Stomach (tissue), 9 donors: ENCODE results near the gene C9orf78. TPM values are rescaled to one million over a fixed set of nuclear protein-coding genes. Genes with fewer than 3 reads are reported as not detected.

ENCODE experiments used
- DNase-seq, 2 donors: peaks; one replicate each; pipeline versions ENCODE4 v3.0.0 to v3.0.0-alpha.2; 2013 to 2019
- H3K27ac ChIP-seq, 5 donors: fragments of 200-600 bp in 4 of 5; sonication (generic) in 4 of 5; one replicate each; pipeline ENCODE4 v1.5.1; 2013 to 2019; ENCODE audit warnings: mild to moderate bottlenecking in 1 of 5, moderate library complexity in 1 of 5
- H3K27me3 ChIP-seq, 3 donors: fragments of 200-600 bp; sonication (generic); one replicate each; pipeline ENCODE4 v1.5.1; 2017 to 2019; ENCODE audit warnings: mixed run types in 1 of 3
- H3K36me3 ChIP-seq, 4 donors: fragments of 200-600 bp; sonication (generic); 1 replicate in 3 of 4; 2 replicates in 1 of 4; pipeline ENCODE4 v1.5.1; 2016 to 2019
- H3K4me1 ChIP-seq, 4 donors: fragments of 200-600 bp; sonication (generic); one replicate each; pipeline ENCODE4 v1.5.1; 2016 to 2019
- H3K4me3 ChIP-seq, 4 donors: fragments of 200-600 bp; sonication (generic) in 3 of 4; one replicate each; pipeline ENCODE4 v1.5.1; 2016 to 2019; ENCODE audit warnings: mild to moderate bottlenecking in 1 of 4
- H3K9me3 ChIP-seq, 4 donors: fragments of 200-600 bp; sonication (generic); one replicate each; pipeline ENCODE4 v1.5.1; 2016 to 2019
- CTCF ChIP-seq, 7 experiments: fragments of 450-650 bp in 4 of 7; fragments of 200-600 bp in 3 of 7; sonication (generic) in 3 of 7; IDR thresholded peaks; one replicate each; pipeline ENCODE4 v1.5.1; 2016 to 2019; ENCODE audit warnings: antibody characterized with exemption in 7 of 7, control low read depth in 2 of 7, mild to moderate bottlenecking in 1 of 7
- EP300 ChIP-seq: sonication (generic); formaldehyde crosslinking; IDR thresholded peaks from one replicate; pipeline ENCODE4 v1.6.1; 2017; ENCODE audit warnings: antibody characterized with exemption
- POLR2A ChIP-seq, 4 donors: fragments of 450-650 bp; IDR thresholded peaks; one replicate each; pipeline ENCODE4 v1.6.1; 2016; ENCODE audit warnings: antibody characterized with exemption in 4 of 4, control low read depth in 2 of 4, mild to moderate bottlenecking in 1 of 4, moderate library complexity in 1 of 4
- POLR2AphosphoS5 ChIP-seq, 3 donors: sonication (generic); formaldehyde crosslinking; IDR thresholded peaks; one replicate each; pipeline ENCODE4 v1.6.1; 2016; ENCODE audit warnings: antibody characterized with exemption in 3 of 3
- WGBS, 5 donors: extraction: QIAGEN DNeasy Blood & Tissue Kit in 3 of 5; methylation state at CpG; one replicate each; pipeline versions ENCODE4 v1.1.5 to v1.1.7; 2013 to 2018; 5-methylcytosine and 5-hydroxymethylcytosine counted together
- intact Hi-C: fragments of 100-400 bp; cut with DNase I; formaldehyde crosslinking; loops from one replicate; pipeline ENCODE4 v1.15.1; 2023; ENCODE audit warnings: low total_unique reads
- polyA plus RNA-seq, 3 donors: library from polyadenylated mRNA; stranded (reverse); fragments of 200-250 nt; gene quantifications; one replicate each; pipeline ENCODE4 v1.2.3, GENCODE V29; 2013
- total RNA-seq, 5 donors: library from RNA; depleted of rRNA; stranded (reverse); fragments of >200 nt; gene quantifications; one replicate each; pipeline versions ENCODE4 v1.1.0 to v1.2.3, GENCODE V29; 2014 to 2016
- donor health status: healthy with polysubstance abuse.
- donor health status: Bipolar disorder and iron deficiency.
- donor health status: healthy.

The C9orf78 gene
- total and polyA plus RNA-seq, 8 donors: 18.7 to 67.5 (median 43.8) TPM

- no peak for DNase-seq
Observed at GRCh38 chr9:129858167-129858962, 23.3 kb upstream of the C9orf78 start.

GRCh38 chr9:129857207-129857606 is 22.1 kb upstream of the C9orf78 start:
- peaks cover 60 to 95% (median 95%) of the 10 kb centered on the region in 4 donors for H3K36me3 ChIP-seq

More at GRCh38 chr9:129858167-129858962, 23.3 kb upstream of the C9orf78 start:
- no peaks in the 10 kb centered on the region for H3K27me3 ChIP-seq
- peaks cover 49 to 95% (median 94%) of the 10 kb centered on the region in 4 donors for H3K36me3 ChIP-seq
- no peak overlapping the region for H3K27ac ChIP-seq
- no peak overlapping the region for H3K4me3 ChIP-seq
- no peaks in the 10 kb centered on the region for H3K4me1 ChIP-seq
- intact Hi-C loops: no loop called here
- TF ChIP-seq EP300: no peak
- no peak for TF ChIP-seq CTCF (IDR thresholded peaks at IDR 0.05)
- no peak for TF ChIP-seq POLR2AphosphoS5 (IDR thresholded peaks at IDR 0.05)
- TF ChIP-seq POLR2A (IDR thresholded peaks at IDR 0.05): no peak
- H3K9me3 ChIP-seq: no peaks in the 10 kb centered on the region
- WGBS, 5 donors: 82 to 98% (median 90%) methylated on average over 9 to 11 of the region's 11 CpGs

GRCh38 chr9:129854588-129855110 is 19.6 kb upstream of the C9orf78 start:
- intact Hi-C loops: no loop called here
- Histone ChIP-seq H3K36me3 (peaks cover 67 to 95% (median 94%) of the 10 kb centered on the region in 4 donors), H3K27me3 (no peaks in the 10 kb centered on the region), H3K27ac (no peak overlapping the region), H3K4me1 (peaks cover 0 to 25% (median 3%) of the 10 kb centered on the region in 4 donors), H3K9me3 (no peaks in the 10 kb centered on the region), H3K4me3 (no peak overlapping the region)
- DNase-seq: no peak
- WGBS, 5 donors: 80 to 94% (median 90%) methylated on average over 4 of the region's 4 CpGs
- TF ChIP-seq POLR2A (IDR thresholded peaks at IDR 0.05) (no peak), EP300 (no peak), CTCF (IDR thresholded peaks at IDR 0.05) (no peak), POLR2AphosphoS5 (IDR thresholded peaks at IDR 0.05) (no peak)

More at GRCh38 chr9:129857207-129857606, 22.1 kb upstream of the C9orf78 start:
- no peak for DNase-seq
- H3K4me1 ChIP-seq: peaks cover 0 to 11% (median 0%) of the 10 kb centered on the region in 4 donors
- H3K27me3 ChIP-seq: no peaks in the 10 kb centered on the region
- H3K9me3 ChIP-seq: no peaks in the 10 kb centered on the region
- 89 to 94% (median 90%) methylated on average over 7 of the region's 7 CpGs for WGBS, 5 donors
- no peak overlapping the region for H3K4me3 ChIP-seq
- H3K27ac ChIP-seq: no peak overlapping the region
- no peak for TF ChIP-seq CTCF (IDR thresholded peaks at IDR 0.05)
- no peak for TF ChIP-seq EP300
- TF ChIP-seq POLR2A (IDR thresholded peaks at IDR 0.05): no peak
- no peak for TF ChIP-seq POLR2AphosphoS5 (IDR thresholded peaks at IDR 0.05)
- intact Hi-C loops: no loop called here

- no peak for DNase-seq
- peaks cover 63 to 89% (median 87%) of the 10 kb centered on the region in 4 donors for H3K36me3 ChIP-seq
- no peak overlapping the region for H3K4me3 ChIP-seq
- H3K9me3 ChIP-seq: no peaks in the 10 kb centered on the region
- WGBS, 5 donors: 49 to 72% (median 57%) methylated on average over 3 of the region's 3 CpGs
- H3K4me1 ChIP-seq: peaks cover 0 to 30% (median 3%) of the 10 kb centered on the region in 4 donors
- no peaks in the 10 kb centered on the region for H3K27me3 ChIP-seq
- intact Hi-C loops: no loop called here
- no peak overlapping the region for H3K27ac ChIP-seq
- no peak for TF ChIP-seq POLR2A (IDR thresholded peaks at IDR 0.05)
- TF ChIP-seq CTCF (IDR thresholded peaks at IDR 0.05): no peak
- TF ChIP-seq EP300: no peak
- TF ChIP-seq POLR2AphosphoS5 (IDR thresholded peaks at IDR 0.05): no peak
Observed at GRCh38 chr9:129853614-129854013, 18.5 kb upstream of the C9orf78 start.
